CD4-positive, alpha-beta T cell treated with Interleukin-21 for 1 hour (primary cell): ENCODE results near the gene PTPRN2.

Experiments
- DNase-seq: peaks from one replicate; pipeline ENCODE4 v3.0.0-alpha.2; 2020

The PTPRN2 gene

DNA sequence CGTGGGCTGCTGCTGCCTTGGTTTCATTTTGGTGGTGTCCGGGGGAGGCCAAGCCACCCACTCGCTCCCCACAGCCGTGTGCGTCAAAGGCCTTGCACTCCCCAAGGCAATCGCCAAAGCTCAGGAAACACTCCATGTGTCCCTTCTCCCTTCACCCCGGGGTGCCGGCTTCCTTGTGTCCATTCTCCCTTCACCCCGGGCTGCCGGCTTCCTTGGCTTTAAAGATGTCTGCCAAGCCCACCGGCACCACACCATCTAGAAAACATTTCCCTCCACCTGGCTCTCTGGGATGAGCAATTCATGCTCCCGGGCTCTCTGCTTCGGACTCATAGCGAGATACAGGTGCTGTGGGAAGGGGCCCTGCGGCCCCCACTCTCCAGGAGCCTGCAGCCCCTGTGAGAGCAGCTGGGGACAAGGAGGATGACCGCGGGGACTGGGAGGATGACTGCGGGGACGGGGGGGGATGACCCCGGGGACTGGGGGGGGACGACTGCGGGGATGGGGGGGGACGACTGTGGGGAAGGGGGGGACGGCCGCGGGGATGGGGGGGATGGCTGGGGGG is 928.7 kb downstream of the PTPRN2 start:
- DNase-seq = no peak

DNA sequence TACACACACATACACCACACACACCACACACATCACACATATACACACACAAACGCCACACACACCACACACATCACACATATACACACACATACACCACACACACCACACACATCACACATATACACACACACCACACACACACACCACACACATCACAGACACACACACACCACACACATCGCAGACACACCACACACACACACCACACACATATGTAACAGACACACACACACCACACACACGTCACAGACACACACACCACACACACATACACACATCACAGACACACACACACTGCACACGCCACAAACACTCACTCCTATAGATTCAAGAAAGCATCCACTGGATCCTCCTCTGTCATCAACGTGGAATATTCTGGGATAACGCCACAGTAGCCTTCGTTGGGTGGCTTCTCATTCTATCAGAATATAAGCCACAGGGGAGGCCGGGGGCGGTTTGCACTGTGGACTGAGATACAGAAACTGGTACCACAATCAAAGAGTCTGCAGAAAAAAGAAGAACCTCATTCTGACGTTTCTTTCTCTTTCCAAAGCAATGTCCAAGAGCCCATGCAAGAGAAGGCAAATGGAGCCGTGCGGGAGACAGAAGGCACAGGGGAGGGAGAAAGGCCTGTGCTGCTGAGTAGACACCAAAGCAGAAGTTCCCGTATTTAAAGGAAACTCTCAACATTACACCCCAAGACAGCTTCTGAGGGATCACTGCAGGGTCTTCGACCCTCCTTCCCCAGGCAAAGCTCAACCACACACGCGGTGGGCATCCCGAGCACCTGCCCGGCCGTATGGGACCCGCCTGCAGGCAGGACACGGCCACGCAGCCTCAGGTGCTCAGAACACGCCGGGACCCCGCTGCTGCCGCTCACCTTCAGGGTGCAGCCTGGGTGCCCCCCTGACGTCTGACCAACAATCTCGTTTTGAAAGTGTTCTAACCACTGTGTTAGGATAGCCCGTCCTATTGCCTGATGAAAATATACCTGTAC is 929.6 kb downstream of the PTPRN2 start:
- no peak for DNase-seq

DNA sequence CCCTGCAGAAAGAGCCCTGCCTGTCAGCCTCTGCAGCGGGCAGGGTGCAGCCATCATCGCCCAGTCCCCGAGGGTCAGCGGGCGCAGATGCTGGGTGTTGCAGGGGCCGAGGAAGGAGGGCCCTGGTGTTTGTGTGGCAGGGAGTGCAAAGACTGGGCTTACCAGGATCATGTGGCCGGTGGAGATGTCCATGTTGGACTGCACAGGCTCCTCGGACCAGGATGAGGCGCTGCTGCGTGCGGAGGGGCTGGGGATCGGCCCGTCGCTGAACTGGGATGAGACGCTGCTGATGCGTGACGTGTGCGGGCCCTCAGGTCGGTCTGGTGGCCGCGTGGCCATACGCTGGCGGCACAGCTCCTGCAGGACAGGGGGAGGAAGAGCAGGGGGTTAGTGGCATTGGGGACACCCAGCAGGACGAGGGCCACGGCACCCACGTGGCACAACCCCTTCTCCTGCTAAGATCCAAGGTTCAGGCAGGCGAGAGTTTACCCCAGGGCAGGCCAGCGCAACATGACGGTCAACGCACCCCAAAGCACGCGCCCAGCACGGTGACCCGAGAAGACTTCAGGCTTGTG is 931.3 kb downstream of the PTPRN2 start:
- DNase-seq = no peak

DNA sequence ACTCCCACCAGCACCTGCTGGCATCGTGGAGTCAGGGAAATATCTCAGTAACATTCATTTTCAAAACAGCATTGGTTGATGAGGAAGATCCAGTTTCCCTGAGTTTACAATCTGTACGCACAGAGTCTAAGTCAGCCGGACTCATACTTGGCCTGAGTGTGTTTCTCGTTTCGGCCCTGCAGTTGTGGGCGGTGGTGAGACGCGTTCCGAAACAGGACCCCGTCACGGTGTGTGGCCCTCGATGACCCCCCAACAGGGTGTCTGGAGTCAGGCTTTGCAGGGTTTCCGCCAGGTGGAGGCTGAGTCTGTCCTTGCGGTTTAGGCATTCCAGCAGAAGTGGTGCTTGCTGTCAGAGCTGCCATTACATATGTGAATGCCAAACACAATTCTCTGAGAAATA is 933.3 kb downstream of the PTPRN2 start:
- DNase-seq = no peak

DNA sequence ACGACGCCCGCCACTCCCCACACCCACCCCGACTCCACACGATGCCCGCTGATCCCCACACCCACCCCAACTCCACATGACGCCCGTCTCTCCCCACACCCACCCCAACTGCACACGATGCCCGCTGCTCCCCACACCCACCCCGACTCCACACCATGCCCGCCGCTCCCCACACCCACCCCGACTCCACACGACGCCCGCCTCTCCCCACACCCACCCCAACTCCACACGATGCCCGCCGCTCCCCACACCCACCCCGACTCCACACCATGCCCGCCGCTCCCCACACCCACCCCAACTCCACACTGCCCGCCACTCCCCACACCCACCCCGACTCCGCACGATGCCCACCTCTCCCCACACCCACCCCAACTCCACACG is 933.8 kb downstream of the PTPRN2 start:
- DNase-seq = no peak

DNA sequence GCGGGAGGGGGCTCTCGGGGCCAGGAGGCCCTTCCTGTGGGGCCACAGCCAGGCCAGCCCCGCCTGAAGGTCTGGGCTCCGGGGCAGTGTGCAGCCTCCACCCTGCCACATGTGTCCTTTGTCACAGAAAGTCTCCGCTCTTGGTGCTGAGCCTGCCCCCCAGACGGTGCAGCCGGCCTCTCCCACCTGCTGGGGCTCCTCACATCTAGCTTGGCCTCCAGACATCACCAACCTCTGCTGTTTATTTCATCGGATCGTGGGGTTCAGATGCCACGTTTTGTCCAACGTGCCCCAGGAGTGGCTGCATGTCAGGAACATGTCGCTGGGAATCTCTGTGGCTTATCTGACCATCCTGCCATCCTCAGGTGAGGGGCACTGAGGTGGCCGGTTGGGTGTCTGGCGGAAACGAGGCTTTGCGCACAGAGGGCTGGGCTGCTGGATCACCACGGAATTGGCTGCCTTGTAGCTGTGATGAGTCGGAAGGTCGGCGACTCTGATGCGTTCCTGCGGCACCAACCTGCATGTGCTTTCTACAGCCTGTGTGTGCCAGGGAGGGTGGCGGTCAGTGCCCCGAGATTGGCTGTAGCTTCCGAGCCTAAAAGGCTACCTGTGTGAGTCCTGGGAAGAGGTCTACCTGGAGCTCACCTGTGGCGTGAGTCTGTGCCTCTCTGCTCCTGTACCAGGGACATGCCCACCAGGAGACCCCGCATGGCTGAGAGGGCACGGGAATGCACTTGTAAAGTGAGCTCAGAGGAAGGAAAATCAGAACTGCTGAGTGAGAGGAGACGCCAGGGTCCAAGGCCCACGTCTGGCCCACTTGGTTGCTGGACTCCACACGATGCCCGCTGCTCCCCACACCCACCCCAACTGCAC is 934.4 kb downstream of the PTPRN2 start:
- no peak for DNase-seq

DNA sequence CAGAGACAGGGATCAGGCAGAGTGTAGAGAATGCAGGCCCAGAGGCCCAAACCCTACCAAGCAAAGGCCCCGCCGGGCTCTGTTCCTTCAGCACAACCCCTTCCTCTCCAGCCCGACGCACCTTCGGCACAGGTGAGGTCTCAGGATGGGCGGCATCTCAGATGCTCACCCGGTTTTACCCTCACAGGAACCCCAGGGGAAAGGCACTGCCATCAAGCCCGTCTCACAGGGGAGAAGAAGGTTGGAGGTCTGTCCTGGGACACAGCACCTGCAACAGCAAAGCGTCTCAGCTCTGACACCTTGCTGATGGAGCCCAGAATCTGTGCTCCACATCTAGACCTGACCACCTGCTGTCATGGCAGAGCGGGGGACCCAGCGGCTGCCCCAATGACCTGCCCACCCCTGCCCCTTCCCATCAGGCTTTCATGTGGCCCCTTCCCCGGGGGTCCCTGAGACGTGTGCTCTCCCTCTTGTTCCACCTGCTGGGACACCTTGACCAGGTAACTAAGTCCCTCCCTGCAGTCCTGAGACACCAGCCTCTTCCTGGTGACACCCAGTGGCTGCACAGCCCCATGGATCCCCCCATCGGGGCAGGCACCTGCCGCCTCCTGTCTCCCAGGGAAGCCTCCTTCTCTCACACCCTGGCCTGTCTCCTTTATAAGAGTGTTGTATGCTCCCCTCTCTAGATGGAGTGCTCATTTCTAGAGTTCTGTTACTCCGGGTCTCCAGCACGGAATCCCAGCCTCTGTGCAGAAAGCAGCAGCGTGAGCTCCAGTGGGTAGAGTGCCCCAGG is 935.3 kb downstream of the PTPRN2 start:
- DNase-seq = no peak

DNA sequence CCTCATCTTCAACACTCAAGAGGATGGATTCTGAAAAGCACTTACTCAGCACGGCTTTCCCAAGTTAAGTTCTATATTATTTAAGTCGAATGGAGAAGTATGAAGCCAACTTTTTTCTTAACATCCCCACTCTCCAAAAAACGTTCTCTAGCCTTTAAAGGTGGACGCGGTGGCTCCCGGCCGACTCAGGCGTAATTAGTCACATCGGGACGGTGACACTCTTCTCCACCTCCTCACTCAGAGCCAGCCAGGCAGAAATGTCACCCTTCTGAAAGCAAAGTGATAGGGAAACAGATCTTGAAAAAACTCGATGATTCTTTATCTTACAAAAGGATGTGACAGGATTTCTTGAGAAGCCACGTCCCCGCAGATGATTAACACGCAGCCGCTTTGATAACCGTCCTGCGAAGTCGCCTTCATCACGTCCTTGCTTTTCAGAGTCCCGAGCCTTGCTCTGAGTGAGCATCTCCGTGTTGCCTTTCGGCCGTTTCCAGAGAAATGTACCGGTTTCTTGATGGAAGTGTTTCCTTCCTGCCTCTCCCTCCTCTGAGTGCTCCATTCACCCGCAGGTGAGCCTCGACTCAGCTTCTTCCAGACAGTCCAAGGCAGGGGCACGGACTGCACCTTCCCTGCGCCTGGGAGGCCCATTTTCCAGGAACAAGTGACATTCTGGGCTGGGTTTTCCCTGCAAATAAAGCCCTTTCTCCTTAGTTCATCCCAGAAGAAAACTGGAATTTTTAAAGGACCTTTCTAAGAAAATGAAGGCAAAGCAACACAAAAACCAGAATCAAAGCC is 936.1 kb downstream of the PTPRN2 start:
- no peak for DNase-seq

DNA sequence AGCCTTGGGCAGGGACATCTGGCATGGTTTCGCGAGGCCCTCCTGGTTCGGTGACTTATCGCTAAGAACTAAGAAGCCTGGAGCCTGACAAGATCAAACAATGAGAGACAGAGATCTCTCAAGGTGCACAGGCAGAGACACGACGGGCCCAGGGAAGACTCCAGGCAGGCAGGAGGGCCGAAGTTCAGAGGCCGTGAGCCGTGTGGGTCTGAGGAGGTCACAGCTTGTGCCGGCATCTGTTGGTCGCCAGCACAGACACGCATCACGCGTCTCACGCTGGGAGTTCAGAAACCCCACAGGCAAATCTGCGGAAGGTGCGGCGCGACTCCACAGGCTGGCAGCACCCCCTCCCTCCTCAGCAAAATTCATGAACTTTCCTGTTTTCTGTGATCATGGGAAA is 936.8 kb downstream of the PTPRN2 start:
- no peak for DNase-seq

DNA sequence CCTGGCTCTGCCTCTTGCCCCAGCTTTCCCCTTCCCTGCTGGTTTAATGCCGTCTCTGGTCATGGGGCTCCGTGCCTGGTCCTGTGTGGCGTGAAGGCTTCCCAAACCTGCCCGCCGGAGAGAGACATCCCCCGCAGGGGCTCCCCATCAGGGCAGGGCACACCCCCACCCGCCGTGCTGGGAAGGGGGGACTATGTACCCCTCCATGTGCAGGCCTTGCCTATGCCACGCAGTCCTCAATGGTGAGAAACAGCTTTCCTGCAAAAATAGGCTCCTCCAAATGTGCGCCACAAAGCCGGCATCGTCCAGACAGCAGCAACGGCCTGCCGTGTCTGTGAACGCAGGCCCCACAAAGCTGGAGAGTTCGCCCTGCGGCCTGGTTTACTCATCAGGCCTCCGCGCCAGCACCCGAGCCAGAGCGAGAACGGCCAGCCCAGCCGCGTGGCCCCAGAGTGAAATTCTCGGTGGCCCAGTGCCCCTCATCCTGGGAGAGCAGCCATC is 937.4 kb downstream of the PTPRN2 start:
- no peak for DNase-seq

DNA sequence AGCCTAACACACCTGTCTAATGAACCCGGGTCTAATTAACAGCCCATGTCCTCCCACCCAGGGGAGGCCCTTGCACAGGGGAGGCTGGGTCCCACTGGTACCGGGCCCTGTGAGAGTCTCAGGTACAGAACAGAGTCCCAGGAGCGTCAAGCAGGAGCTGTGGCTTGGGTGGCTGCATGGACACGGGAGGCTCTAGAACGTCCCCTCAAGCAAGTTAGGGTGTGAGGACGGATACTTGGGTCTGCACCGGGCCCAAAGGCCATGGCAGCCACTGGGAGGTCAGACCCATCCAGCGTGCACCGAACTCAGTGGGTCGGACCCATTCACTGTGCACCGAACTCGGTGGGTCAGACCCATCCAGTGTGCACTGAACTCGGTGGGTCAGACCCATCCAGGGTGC is 941.1 kb downstream of the PTPRN2 start:
- DNase-seq = no peak

DNA sequence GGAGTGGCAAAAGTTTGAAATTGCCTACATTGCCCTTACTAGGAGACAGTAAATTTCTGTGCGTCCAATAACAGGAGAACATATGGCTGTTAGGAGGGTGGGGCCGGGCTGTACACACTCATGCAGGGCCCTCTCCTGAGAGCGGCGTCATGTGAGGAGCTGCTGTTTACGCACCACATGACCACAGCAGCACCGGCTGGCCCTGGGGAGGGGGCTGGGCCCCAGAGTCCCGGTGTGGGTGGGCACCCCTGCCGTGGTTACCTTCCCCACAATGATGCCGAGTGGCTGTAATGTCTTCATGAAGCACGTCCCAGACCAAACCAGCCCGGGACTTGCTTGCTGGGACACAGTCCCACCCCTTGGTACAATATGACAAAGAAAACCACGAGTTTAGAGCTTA is 942.1 kb downstream of the PTPRN2 start:
- no peak for DNase-seq

DNA sequence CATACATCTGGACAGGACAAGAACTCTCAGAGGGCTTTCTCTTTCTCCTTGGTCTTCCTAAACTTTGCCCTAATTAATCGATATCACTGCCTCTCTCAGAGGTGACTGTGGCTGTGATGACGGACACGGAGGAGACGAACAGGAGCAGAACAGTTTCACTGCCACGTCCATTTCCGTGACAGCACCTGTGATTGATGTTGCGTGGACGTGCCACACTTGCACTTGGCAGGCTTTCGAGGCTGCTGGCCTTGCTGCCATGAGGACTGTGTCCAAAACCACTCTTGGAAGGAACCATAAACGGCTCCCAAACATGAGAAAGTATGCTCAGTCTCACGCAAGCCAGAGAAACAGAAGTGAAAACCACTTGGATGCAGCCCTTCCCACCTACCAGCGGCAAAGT is 942.7 kb downstream of the PTPRN2 start:
- DNase-seq = no peak

DNA sequence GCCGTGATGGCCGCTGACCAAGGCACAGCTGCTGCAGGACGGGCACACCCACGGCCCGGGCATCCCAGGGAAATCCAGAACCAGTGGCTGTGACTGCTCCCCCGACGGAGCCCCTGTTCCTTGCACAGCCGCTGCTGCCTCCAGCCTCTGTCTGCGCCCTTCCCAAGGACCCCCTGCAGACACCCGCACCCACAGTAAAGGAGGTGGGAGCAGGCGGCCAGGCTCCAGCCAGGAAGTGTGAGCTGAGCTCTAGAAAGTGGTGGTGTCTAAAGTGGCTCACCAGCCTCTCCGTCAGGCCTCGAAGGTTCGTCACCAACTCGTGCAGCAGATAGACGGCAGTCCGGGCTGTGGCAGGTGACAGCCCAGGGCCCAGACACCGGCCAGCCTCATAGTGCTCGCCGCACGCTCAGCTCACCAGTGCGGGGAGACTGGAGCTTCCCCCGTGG is 944.1 kb downstream of the PTPRN2 start:
- no peak for DNase-seq

DNA sequence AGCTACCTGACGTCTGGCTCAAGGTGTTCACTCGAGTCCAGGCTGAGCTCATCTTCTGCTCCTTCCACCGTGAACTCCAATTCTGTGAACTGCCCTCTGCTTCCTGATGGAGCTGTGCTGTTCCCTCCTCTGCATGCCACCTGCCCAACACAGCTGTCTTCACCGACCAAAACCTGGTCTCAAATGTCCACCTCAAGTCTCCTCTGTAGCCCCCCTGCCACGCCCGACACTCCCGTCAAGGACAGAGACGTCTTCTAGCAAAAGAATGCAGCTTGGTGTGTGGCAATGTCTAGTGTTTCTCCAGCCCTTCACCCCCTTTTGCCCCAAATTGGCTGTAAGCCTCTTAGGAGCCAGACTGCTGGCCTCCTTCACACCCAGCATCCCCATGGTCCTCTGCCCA is 945.8 kb downstream of the PTPRN2 start:
- no peak for DNase-seq

DNA sequence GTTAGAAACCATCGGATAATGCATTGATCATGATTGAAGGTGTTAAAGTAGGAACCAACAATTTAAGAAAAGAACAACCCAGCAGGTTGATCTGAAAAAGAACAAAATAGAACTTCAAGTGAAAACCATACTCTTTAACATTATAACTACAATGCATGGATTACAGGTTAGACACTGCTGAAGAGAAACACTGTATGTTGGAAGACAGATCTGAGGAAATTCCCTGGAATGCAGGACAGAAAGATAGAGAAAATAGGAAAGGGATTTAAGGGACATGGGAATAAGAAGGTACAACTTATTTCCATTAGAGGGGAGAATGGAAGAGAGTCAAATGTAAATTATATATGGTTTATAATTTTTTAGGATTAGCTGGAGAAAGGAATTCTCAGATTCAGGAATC is 947.5 kb downstream of the PTPRN2 start:
- no peak for DNase-seq

DNA sequence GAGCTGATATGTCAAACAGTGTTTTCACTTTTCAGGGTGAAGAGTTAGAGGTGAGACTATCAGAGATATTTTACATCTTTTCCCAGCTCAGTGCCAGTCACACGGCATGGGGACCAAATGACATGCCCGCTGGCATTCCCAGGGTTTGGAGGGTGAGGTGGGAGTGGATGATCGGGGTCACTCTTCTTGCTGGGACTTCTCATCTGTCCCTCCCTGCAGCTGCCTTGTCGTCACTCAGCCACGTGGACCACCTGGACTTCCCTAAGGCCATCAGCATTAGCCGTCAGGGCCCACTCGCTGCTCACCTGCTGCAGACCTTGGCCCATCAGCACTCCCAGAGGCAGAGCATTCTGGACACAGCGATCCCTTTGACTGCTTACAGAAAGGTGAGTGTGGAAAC is 949.1 kb downstream of the PTPRN2 start:
- no peak for DNase-seq

DNA sequence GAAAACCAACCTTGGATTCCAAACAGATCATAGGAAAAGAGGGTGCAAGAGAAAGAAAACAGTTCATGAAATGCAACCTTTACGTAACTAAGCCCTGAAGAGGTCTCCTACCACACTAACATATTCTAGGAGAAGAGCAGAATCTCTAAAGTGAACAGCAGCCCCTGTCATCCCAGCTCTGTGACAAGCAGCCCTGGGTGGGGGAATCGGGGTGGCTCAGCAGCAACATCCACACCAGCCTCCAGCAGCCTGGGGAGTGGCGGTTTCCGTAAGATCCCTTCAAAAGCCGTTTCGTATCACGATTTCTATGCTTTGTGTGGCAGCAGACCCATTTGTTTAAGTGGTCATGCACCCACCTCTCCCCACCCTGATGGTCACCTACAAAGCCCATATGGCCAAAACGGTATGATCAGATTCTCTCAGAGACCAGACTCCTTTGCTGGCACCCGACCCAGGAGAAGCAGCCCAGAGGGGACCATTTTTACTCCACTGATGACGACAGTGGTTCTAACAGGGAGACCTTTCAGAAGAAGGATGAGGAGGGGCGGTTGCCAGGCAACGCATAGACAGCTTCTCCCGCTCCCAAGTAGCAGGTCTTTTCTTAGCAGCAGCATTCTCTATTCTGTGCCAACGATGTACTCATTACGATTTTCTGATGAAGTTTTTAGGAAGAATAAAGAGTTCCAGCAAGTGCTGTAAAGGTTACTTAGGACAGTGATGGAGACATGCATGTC is 950.2 kb downstream of the PTPRN2 start:
- no peak for DNase-seq

DNA sequence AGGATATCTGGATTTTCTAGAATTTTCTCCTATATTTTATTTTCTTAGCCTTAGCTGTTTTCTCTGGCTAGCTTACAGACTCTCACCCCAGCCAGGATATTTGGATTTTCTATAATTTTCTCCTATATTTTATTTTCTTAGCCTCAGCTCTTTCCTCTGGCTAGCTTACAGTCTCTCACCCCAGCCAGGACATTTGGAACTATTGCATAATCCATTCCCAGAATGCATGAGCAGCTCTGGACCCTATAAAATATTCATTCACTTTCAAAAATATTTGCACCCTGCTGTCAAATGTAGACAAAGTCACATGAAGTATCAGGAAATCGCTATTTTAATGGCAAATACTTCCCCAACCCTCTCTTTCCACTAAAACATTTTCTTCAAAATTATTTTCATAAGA is 952.0 kb downstream of the PTPRN2 start:
- no peak for DNase-seq

DNA sequence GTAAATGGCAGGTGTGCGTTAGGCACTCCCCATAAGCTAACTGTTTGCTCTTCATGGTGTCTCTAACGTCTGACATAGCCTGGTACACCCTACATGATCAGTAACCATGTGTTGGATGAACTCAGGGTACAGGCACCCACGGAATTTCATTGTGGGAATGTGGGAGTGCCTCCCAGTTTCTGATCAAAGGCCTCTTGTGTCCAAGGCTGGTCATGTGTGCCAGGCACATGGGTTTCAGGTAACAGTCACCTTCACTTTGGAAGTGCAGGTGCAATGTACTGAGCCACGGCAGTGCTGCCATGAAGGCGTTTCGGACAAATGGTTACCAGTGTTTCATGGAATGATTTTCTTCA is 952.5 kb downstream of the PTPRN2 start:
- DNase-seq = no peak
